Left hindlimb (tissue), 1 donor: ENCODE results near the gene NRIP2.

Source experiments
- DNase-seq: peaks from one replicate; pipeline ENCODE4 v3.0.0-alpha.2; 2018

NRIP2 gene

GRCh38 chr12:2804393-2805142 lies 30.3 kb downstream of the NRIP2 start:
- no peak for DNase-seq

DNA sequence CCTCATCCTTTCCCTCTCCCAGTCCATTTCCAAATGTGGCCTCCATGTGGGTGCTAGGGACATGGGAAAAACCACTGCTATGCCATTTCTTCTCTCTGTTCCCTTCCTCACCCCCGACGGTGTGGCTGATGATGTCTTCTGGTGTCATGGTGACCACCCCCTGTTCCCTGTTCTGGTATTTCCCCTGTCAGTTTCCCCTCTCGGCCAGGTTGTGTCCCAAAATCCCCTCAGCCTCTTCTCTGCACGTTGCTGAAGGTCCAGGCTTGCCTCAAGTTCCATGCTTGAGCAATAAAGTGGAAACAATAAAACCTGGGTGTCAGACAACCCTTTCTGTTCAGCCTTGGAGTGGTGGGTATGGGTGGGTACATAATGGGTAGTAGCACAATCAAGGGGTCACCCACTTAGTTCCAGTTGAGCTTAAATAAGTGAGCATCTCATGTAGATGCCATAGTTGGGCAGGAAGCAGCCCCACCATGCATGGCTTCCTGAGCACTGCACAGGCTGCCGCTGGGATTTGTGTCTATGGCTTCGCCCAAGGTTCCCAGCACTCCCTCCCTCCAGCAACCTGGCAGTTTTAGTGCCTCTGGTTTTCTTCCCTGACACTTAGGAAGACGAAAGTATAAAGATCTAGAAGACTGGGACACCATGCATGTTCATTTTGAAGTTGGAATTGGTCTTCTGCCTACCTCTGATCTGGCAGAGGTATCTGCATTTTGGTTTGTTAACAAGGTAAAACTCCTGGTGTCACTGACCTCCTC lies 31.0 kb downstream of the NRIP2 start:
- no peak for DNase-seq

- no peak for DNase-seq
Measured at GRCh38 chr12:2801044-2801783, 33.6 kb downstream of the NRIP2 start.

DNA sequence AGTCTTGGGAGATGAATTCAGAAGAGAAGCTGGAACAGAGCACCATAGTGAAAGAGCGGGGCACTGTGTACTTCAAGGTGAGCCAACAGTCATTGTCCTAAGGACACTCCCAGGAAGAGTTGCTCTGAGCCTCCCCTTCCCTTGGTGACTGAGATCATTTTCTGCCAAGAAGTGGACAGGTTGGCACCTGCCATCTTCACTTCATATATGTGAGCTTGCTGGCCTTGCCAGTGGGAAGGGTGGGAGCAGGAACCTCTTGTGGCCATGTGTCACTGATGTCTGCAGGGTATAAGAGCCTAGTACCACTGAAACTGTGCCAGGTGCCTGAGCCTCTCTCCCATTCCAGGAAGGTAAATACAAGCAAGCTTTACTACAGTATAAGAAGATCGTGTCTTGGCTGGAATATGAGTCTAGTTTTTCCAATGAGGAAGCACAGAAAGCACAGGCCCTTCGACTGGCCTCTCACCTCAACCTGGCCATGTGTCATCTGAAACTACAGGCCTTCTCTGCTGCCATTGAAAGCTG lies 34.7 kb downstream of the NRIP2 start:
- no peak for DNase-seq

DNA sequence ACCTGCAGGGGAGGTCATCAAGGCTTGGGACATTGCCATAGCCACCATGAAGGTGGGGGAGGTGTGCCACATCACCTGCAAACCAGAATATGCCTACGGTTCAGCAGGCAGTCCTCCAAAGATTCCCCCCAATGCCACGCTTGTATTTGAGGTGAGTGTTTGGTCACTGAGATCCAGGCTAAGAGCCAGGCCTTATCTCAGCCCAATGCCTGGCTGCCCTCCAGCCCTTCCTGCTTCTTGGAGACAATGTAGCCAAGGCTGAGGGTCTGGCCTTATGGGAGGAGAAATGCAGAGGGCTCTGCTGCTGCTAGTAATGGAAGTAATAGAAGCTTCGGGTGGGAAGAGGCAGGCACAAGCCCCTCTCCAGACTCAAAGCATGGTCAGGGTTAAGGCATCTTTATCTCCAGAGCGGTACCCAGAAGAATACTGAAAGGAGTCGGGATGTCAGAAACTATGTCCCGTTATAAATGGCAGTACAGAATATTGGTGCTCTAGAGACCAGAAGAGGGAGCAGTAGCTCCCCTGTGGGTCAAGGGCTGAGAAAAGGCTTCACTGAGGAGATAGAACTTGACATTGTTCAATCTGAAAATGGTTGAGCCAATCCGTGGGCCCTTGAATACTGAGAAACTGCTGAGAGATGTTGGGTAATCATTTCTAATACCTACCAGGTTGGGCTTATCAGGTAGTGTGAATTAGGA lies 37.0 kb downstream of the NRIP2 start:
- DNase-seq = no peak

- no peak for DNase-seq
Measured at GRCh38 chr12:2796187-2796666, 38.6 kb downstream of the NRIP2 start.

- peak; percentile 82 for DNase-seq
Measured at GRCh38 chr12:2795291-2796186, 39.3 kb downstream of the NRIP2 start.

DNA sequence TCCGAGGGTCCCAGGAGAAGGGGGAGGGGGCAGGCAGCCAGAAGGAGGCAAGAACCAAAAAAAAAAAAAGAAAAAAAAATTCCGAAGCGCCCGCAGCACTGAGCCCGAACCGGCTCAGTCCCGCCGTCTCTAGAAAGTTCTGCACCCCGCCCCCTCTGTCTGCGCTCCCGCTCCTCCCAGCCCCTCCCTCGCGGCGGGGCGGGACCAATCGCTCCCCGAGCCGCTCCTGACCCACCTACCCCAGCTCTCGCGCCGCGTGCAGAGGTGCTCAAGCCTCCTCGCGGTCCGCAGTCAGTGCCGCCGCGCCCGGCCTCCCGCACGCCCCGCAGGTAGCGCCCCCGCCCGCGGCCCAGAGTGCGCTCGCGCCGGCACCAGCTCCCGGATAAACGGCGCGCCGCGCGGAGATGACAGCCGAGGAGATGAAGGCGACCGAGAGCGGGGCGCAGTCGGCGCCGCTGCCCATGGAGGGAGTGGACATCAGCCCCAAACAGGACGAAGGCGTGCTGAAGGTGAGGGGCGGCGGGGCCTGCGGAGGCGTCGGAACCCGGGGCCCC lies 40.0 kb downstream of the NRIP2 start, which contains the start of gene FKBP4:
TSS of gene FKBP4 (plus strand) at position 235 of the 554 bp plus-strand sequence. CDS start at position 405, 170 bp downstream.
- peak; percentile 92 for DNase-seq

- DNase-seq = no peak
Measured at GRCh38 chr12:2794191-2794735, 40.6 kb downstream of the NRIP2 start.

- no peak for DNase-seq
Measured at GRCh38 chr12:2793561-2793960, 41.3 kb downstream of the NRIP2 start.

GRCh38 chr12:2792671-2793500 lies 41.9 kb downstream of the NRIP2 start:
- DNase-seq = no peak

DNA sequence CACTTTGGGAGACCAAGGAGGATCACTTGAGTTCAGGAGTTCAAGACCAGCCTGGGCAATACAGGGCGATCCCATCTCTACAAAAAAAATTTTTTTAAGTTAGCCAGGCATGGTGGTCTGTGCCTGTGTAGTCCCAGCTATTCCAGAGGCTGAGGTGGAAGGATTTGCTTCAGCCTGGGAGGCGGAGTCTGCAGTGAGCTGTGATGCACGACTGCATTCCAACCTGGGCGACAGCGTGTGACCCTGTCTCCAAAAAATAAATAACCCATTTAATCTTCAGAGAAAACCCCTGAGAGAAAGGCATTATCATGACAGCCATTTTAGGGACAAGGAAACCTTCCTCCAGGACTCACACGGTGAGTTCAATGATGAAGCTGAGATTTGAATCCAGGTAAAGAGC lies 43.7 kb downstream of the NRIP2 start:
- no peak for DNase-seq

GRCh38 chr12:2785017-2785416 lies 49.8 kb downstream of the NRIP2 start:
- no peak for DNase-seq

DNA sequence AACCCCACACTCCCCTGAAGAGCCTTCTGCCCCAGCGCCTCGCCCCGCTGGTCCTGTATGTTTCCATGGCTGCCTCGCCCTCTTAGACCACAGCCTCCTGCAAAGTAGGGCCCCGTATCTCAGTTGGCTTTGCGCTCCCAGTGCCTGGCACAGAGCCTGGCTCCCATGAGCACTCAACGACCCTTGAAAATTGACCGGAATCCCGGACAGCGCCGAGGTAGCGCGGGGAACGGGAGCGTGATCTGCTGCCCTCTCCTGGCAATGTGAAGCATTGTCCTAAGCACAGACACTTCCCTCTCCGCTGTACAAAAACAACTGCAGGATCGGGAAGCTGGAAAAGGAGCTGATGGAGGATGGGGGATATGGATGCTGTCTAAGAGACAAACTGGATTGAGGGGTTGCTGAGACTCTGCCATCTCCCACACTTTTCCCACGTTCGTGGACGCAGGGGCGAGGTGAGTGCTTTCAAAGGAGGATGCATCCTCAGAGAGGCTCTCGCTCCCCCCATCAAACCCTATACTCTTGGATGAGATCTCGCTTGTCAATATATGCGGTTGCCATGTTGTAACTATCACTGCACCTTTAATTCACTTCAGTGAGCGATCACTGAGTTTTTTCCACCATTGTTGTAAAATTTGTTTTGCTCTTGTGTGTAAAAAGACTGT lies 50.8 kb downstream of the NRIP2 start:
- peak; percentile 62 for DNase-seq

DNA sequence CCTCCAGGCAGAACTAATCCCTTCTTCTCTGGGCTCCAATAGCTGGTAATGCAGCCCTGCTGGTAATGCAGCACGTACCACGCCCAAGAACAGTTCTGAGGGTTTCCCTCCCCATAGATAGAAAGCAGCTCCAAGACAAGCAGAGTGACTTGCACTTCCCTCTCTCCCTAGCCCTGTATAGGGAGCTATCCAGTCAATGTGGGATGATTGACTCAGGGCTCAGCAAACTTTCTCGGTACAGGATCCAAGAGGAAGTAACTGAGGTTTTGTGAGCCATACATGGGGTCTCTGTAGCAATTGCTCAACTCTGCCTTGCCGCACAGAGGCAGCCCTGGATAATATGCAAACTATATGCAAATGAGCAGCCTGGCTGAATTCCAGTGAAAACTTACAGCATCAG lies 55.6 kb downstream of the NRIP2 start:
- DNase-seq = no peak

DNA sequence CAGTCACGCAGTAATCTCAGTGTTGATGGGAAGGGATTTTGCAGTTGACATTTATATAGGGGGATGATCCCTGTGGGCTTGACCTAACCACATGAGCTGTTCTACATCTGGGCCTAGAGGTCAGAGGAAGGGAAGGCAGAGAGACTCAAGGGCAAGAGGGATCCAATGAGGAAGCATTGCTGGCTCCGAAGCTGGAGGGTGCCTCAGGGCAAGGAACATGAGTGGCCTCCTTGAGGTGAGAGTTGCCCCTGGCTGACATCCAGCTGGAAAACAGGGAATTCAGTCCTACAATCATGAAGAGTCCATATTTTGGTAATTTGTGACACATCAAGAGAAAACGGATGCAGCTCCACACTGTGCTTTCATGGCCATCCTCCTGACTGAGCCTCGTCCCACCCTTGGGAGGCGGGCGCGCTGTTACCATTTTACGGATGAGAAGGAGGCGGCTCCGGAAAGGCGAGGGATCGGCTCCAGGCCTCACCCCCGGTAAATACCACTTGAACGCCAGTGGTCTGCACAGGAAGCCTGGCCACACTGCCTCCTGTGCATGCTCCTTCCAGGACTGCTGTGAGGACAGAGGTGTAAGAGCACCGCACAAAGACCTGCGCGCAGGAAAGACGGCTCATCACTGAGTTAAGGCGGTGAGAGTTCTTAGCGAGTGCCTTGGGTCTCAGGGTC lies 58.6 kb downstream of the NRIP2 start:
- DNase-seq = no peak

DNA sequence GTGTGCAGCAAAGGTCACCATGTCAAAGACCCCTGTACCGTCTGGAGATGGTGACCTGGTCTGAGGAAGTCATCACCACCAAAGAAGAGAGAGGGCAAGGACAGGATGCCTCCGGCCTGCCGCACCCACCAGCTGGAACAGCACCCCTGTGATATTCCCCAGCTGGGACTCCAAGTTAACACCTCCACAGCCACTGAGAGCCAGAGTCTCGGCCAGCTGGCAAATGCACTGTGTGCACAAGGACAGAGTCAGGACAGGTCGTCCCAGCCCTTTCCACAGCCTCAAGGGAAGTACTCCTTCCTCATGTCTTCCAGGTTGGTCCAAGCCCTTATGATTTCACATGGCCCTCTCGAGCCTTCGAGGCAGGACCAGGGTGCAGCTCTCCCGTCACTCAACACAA lies 59.4 kb downstream of the NRIP2 start:
- no peak for DNase-seq
